HG02973 (cell line): Measurements from ENCODE around the gene CERS5.
"Not testable (repeated sequence)": the region's sequence is repeated elsewhere in the genome, so short reads cannot be mapped to it uniquely, and the experiment has no call there.

Source experiments
- ATAC-seq: cut with Tn5 transposase; IDR thresholded peaks from one replicate; pipeline ENCODE4 v1.9.1; 2021; ENCODE audit warnings: moderate library complexity; ENCODE audit not compliant: unreplicated experiment

The CERS5 gene

DNA sequence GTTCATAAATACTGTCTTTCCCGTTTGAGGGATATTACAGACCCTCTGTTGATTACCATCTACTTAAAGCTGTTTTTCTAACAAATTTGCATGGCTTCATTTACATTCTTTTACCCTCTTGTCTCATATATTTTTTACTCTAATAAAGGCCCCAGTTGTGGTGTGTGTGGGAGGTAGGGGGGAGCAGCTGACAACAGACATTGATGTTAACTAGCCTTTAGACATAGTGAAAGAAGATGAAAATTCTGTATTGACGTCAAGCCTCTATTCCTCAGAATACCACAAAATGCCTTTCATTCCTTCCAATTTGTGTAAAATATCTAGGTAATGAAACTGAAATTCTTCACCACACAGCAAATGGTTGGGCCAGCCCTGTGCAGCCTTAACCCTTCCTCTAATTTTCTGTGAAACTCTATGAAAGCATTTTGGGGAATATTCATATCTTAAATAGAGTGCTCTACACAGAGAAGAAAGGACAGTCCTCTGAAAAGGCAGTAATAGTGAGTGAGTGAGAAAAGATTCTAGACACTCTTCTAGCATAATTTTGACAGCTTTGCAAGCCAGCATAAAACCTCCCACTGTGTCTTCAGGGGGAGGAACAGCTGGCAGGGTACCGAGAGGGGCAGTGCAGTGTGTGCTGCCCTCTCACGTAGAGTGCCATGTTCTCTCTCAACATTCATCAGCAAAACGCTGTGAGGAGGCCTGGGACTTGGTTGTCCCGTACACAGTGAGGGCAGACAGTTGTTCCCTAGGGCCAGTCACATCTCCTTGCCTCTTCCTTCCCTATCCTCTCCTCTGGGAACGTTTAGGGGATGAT is 20.1 kb upstream of the CERS5 start:
- ATAC-seq = no peak

DNA sequence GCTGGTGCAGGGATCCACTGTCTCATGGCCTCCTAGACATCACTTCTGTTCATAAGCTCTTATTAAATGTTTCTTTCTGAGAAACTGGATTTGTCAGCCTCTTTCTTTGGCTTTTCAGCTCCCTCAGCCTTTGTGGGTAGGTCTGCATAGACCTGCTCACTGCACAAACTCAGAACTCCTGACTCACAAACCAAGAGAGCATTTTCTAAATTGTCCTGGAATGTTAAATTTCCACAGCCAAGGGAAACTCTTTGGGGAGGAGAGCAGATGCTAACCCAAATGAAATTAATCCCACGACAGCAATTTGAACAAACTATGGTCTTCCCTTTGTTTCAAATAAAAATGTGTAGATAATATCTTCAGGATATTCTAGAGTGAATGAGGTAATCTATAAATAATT is 19.5 kb upstream of the CERS5 start:
- no peak for ATAC-seq

GRCh38 chr12:50185970-50186663 is 18.9 kb upstream of the CERS5 start:
- no peak for ATAC-seq

DNA sequence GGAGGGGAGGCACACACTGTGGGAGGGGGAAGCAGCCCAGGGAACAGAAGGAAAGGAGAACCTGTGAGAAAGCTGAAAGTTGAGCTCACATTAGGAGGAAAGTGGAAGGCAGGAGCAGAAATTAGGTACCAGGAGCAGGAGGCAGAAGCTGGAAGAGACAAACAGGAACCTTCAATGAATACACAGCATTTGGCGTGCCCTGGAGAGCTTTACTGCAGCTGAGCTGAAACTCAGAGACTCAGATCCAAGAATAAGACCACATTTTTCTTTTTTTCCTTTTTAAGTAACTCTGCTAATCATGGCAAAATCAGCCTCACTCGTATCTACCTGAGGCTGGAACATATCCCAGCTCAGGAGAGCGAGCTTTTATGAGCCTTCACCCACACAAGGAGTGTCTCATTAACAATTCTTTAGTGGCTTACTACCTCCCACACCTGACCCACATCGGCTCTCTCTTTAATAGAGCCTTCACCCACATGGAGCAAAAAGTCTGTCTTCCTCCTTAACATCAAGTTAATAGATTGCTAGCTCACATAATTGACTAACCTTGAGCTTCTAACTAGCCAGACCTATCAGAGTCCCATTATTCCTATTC is 18.2 kb upstream of the CERS5 start:
- ATAC-seq = no peak

DNA sequence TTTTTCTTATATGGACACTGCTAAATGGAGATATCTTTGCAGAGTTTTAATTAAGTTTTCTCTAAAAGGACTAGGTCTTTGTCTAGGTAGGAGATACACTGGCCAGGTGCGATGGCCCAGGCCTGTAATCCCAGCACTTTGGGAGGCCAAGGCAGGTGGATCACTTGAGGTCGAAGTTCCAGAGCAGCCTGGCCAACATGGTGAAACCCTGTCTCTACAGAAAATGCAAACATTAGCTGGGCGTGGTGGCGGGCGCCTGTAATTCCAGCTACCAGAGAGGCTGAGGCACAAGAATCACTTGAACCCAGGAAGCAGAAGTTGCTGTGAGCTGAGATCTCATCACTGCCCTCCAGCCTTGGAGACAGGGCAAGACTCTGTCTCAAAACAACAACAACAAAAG is 17.1 kb upstream of the CERS5 start:
- ATAC-seq = no peak

DNA sequence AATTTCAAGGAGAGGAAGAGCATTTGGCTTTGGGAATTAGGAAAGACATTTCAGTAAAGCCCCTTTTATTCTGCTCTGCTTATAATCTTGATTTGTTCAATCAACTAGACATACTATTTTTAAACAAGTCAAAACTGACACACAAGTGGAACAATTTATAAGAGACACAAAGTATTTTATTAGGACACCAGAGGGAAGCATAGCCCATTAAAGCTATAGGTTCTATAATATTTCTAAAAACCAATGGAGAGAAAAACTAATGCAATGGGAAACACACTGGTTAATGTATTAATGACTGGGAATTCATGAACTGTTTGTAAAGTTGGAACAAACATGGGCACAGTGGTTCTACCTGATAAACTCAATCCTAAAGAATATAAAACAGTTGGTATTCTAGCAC is 15.3 kb upstream of the CERS5 start:
- no peak for ATAC-seq

DNA sequence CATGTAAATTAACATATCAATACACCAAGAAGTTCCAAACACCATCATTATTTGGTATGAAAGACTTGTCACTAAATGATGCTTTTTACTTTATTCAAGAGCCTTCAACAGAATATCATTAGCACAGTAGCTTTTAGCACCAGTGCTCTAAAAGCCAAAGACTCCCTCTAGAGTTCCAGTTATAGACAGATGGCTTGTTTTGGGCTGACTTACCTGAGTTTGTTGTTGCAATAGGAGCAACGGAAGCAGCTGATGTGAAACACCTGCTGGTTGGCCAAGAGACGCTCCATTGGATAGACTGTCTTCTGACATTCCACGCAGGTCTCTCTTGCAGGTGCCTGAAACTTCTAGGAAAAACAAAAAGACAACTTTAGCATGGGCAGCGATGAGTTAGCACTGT is 14.5 kb upstream of the CERS5 start:
- ATAC-seq = no peak

GRCh38 chr12:50175716-50176026 is 8.5 kb upstream of the CERS5 start:
- ATAC-seq = no peak

DNA sequence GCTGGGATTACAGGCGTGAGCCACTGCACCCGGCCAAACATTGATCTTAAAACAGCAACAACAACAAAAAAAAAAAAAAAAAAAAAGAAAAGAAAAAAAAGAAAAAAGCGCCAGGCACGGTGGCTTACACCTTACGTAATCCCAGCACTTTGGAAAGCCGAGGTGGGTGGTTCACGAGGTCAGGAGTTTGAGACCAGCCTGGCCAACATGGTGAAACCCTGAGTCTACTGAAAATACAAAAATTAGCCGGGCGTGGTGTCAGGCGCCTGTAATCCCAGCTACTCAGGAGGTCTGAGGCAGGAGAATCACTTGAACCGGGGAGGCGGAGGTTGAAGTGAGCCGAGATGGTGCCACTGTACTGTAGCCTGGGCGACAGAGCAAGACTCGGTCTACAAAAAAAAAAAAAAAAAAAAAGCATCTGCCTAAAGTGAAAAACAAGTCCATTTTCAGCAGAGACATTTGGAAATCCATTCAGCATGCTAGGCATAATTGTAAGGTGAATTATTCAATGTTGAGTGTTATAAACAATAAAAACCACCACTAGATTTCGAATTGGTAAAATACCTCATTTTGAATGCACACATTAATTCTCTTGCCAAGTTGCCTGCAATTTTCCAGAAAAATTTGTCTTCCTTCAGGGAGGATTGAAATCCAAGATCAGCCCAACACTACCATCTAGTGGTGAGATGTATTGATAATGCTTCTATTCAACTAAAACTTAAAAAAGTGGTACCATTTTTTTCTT is 8.0 kb upstream of the CERS5 start:
- no peak for ATAC-seq

- peak; percentile 34 for ATAC-seq
Observed at GRCh38 chr12:50166799-50167048, 445 bp downstream of the CERS5 start.

- no peak for ATAC-seq
Observed at GRCh38 chr12:50164963-50165362, 2.2 kb downstream of the CERS5 start.

DNA sequence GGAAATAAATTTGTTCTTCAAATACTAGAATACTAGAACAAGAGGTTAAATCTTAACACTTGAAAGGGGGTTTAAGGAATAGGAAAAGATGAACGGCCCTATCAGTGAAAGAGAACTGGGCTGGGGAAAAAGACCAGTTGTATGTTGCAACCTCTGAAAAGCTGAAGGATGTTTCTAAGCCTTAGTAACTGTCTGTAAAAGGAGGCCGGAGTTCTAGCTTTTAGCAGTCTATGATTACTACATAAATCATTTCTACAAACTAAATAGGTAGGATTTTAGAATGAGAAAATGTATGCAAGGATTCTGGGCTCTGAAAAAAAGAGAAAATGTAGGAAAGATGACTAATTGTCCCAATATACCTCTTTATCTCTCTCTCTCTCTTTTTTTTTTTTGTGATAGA is 4.9 kb downstream of the CERS5 start:
- ATAC-seq = no peak

DNA sequence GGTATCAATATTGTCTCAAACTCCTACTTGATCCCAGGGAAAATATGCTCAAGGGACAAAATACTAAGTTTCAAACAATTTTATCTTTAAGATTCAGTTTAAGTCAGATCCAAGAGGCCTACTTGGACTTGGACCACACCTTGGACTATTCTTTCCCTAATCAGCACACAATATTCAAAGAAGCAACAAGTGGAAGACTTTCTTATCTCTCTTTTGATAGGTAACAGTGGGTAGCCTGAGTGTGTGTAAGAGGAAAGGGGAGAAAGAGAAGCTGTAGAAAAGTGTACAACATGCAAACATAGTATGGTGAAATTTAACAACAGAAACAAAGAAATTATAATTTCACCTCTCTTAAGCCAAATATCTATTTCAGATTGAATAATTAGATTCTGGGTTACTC is 6.5 kb downstream of the CERS5 start:
- no peak for ATAC-seq

GRCh38 chr12:50157259-50157658 is 9.9 kb downstream of the CERS5 start:
- no peak for ATAC-seq

DNA sequence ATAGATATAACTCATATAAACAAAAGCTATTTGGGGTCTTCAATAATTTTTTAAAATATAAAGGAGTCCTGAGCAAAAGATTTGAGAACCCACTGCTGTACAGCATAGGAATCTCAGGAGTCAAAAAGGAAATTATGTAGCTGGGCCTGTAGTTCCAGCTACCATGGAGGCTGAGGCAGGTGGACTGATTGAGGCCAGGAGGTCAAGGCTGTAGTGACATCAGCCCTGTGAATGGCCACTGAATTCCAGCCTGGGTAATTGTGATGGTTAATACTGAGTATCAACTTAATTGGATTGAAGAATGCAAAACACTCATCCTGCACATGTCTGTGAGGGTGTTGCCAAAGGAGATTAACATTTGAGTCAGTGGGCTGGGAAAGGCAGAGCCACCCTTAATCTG is 10.5 kb downstream of the CERS5 start:
- ATAC-seq = no peak

GRCh38 chr12:50154947-50155346 is 12.2 kb downstream of the CERS5 start:
- not testable (repeated sequence) for ATAC-seq

DNA sequence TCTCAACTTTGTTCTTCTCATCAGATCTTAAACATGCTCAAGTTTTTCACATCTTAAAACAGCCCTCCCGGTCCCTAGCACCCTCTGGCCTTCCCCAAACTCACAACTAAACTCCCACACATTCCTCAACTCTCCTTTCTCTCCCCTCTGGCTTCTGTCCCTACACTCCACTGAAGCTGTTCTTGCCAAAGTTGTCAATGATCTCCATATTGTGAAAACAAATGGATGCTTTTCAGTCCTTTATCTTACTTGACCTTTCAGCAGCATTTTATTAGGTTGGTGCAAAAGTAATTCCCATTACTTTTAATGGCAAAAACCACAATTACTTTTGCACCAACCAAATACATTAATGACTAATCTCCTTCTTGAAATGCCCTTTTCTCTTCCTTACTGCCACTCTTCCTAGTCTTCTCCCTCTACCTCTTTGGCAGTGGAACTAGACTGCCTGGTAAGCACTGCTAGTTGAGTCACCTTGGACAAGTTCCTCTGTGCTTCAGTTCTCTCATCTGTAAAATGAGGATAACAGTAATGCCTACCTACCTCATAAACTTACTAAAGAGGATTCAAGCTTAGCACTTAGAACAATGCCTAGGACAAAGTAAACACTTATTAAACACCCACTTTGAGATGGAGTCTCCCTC is 16.0 kb downstream of the CERS5 start:
- ATAC-seq = no peak

DNA sequence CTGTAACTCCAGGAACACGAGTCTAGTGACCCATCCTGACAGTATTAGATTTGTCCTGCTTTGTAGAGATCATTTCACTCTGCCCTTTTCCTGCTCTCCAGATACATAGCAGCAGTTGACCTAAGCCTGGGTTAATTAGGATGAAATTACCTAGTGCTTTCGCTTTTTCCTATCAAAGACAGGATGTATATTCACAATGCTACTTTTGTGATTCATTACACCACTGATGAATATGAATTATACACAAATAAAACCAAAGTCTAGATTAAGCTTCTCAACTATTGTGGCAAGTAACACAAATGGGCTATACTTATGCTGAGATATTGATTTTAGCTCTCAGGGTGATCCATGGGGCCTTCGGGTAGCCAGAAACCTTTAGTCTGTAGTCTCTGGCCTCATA is 17.9 kb downstream of the CERS5 start:
- no peak for ATAC-seq

DNA sequence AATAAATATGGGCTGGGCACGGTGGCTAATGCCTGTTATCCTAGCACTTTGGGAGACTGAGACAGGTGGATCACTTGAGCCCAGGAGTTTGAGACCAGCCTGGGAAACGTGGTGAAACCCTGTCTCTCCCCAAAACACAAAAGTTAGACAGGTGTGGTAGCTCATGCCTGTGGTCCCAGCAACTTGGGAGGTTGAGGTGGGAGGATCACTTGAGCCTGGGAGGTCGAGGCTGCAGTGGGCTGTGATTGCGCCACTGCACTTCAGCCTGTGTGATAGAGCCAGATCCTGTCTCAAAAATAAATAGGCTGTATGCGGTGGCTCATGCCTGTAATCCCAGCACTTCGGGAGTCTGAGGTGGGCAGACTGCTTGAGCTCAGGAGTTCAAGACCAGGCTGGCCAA is 19.2 kb downstream of the CERS5 start:
- not testable (repeated sequence) for ATAC-seq

GRCh38 chr12:50147281-50147680 is 19.9 kb downstream of the CERS5 start:
- ATAC-seq = no peak

DNA sequence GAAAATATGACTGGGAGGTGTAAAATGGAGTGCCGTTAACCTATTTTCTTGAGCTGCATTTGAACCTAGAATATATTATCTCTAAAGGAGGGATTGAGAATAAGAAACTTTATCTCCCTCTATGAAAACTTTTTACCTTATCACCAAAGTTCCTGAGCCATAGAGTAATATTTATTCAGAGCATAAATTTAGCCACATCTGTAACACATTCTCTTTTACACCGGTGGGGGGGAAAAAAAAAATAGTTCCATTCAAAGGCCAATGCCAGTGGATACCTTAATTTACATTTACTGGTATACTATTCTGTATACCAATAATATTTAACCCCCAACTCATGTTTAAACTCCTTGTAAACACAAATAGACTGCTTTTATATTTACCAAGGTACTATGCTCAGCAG is 21.7 kb downstream of the CERS5 start:
- no peak for ATAC-seq
